ENCODE data around the gene LHX3.

DNA sequence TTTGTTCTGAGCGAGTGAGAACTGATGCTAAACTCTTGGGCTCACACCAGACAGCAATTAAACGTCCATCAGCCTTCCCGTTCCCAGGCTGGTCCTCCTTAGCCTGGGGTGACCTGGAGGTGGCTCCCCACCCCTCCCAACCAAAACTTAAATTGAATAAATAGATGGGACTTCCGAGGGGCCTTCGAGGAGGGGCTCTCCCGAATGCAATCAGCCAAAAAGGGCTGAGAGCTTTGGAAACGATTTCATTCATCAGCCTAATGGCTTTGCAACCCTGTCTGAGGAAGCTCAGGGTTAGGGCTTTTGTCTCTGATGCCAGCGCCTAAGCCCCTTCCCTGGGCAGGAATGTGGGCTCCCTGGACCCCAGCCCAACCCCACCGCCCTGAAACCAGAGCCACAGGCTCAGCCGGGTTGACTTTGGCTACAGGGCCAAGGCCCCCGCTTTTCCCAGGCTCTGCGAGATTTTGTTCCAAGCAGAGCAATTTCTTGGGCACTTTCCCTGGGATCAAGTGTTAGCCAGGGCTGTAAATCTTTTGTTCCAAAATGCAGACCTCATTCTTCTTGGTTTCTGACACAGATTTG is 29.2 kb downstream of the LHX3 start:
- TF ChIP-seq, protein P1, sequence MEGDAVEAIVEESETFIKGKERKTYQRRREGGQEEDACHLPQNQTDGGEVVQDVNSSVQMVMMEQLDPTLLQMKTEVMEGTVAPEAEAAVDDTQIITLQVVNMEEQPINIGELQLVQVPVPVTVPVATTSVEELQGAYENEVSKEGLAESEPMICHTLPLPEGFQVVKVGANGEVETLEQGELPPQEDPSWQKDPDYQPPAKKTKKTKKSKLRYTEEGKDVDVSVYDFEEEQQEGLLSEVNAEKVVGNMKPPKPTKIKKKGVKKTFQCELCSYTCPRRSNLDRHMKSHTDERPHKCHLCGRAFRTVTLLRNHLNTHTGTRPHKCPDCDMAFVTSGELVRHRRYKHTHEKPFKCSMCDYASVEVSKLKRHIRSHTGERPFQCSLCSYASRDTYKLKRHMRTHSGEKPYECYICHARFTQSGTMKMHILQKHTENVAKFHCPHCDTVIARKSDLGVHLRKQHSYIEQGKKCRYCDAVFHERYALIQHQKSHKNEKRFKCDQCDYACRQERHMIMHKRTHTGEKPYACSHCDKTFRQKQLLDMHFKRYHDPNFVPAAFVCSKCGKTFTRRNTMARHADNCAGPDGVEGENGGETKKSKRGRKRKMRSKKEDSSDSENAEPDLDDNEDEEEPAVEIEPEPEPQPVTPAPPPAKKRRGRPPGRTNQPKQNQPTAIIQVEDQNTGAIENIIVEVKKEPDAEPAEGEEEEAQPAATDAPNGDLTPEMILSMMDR (conservative IDR thresholded peaks at IDR 0.05; ENCODE audit: low read depth, low read length), result no peak
- TF ChIP-seq, protein P2, sequence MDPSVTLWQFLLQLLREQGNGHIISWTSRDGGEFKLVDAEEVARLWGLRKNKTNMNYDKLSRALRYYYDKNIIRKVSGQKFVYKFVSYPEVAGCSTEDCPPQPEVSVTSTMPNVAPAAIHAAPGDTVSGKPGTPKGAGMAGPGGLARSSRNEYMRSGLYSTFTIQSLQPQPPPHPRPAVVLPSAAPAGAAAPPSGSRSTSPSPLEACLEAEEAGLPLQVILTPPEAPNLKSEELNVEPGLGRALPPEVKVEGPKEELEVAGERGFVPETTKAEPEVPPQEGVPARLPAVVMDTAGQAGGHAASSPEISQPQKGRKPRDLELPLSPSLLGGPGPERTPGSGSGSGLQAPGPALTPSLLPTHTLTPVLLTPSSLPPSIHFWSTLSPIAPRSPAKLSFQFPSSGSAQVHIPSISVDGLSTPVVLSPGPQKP (IDR thresholded peaks at IDR 0.05; ENCODE audit: borderline replicate concordance, low read depth, low read length), result no peak
- no peak for TF ChIP-seq BHLHE40 (IDR thresholded peaks at IDR 0.05; ENCODE audit: low read depth, low read length)

All from IMR-90 (cell line).